ENCODE measurements around the gene ITGB7. TPM values are rescaled to one million over a fixed set of nuclear protein-coding genes. Genes with fewer than 3 reads are reported as not detected.

ITGB7 gene
- polyA plus RNA-seq, 1 of the 3 experiments (the other 2 are of a cell fraction), result 0.25 TPM

DNA sequence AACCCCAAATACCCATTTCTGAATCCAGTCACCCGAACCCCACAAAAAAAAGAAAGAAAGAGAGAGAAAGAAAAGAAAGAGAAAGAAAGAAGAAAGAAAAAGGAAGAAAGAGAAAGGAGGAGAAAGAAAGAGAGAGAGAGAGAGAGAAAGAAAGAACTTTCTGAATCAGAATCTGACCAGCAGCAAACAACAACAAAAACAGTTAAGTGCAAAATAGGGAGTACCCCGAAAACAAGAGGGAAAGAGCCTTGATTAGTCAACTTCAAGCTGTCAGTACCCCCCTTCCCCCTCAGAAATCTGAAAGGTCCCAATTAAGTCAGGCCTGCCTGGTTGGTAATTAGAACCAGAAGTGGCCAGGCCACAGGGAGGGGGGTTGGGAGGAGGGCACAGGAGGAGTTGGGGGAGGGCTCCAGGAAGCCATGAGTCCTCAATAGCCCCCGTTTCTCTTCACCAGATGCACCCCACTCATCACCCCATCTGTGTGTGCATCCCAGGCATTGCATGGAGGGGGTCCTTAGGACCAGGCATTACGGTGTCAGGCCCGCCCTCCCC lies 15.2 kb upstream of the ITGB7 start:
- Histone ChIP-seq H2AFZ (ENCODE audit: low read depth) (no peak overlapping the region), H3K4me3 (ENCODE audit: low read depth in 2 of 2, low read length in 1 of 2) (peak overlapping the region; percentile 54 to 70), H3K9me3 (no peaks in the 10 kb centered on the region), H3K79me2 (ENCODE audit: insufficient read depth) (peaks cover 27% of the 10 kb centered on the region), H3F3A (replicated peaks; ENCODE audit: insufficient read depth) (peaks cover 34% of the 10 kb centered on the region), H3K9me2 (no peaks in the 10 kb centered on the region), H3K9ac (peak overlapping the region; percentile 86; the same call in 1 of the 2 replicates), H3K4me1 (ENCODE audit: control insufficient read depth in 1 of 2, insufficient read depth in 2 of 2, low read depth in 1 of 2, low read length in 1 of 2) (peaks cover 55 to 60% of the 10 kb centered on the region in 2 experiments), H4K20me1 (ENCODE audit: insufficient read depth) (peaks cover 5% of the 10 kb centered on the region; the same call in 1 of the 2 replicates), H3K36me3 (replicated peaks in 1 of 2; ENCODE audit: control insufficient read depth in 1 of 2, insufficient read depth in 2 of 2, low read length in 1 of 2) (peaks cover 0 to 2% of the 10 kb centered on the region in 2 experiments), H3K4me2 (peak overlapping the region; percentile 80), H3K27me3 (ENCODE audit: insufficient read depth) (no peaks in the 10 kb centered on the region), H3K27ac (ENCODE audit: low read depth in 2 of 2, low read length in 1 of 2) (peak overlapping the region; percentile 99)
- ChIA-PET CTCF (interaction anchor here (1.0 to 6.5 kb wide), 5 partner anchors 9 to 99 kb away, joined by 3 to 39 read pairs (median 4); partner anchors contain the start of genes AAAS and RARG), POLR2A (interaction anchor here (0.7 to 1.9 kb wide), 2 partner anchors 32 to 45 kb away, joined by 3 to 6 read pairs; partner anchors contain the start of gene ESPL1)
- TF ChIP-seq, protein P1, sequence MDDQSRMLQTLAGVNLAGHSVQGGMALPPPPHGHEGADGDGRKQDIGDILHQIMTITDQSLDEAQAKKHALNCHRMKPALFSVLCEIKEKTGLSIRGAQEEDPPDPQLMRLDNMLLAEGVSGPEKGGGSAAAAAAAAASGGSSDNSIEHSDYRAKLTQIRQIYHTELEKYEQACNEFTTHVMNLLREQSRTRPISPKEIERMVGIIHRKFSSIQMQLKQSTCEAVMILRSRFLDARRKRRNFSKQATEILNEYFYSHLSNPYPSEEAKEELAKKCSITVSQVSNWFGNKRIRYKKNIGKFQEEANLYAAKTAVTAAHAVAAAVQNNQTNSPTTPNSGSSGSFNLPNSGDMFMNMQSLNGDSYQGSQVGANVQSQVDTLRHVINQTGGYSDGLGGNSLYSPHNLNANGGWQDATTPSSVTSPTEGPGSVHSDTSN (IDR thresholded peaks at IDR 0.05), result peak; percentile 31; the same call in 1 of the 2 replicates
- TF ChIP-seq RAD21 (IDR thresholded peaks at IDR 0.05; ENCODE audit: low read length) (no peak), YY1 (IDR thresholded peaks at IDR 0.05; ENCODE audit: low read depth) (no peak), RCOR1 (IDR thresholded peaks at IDR 0.05; ENCODE audit: low read length) (peak; percentile 53; the same call in 1 of the 2 replicates), POLR2AphosphoS5 (IDR thresholded peaks at IDR 0.05; ENCODE audit: low read depth, low read length) (peak; percentile 78; the same call in 1 of the 2 replicates), ELF1 (IDR thresholded peaks at IDR 0.05) (no peak), EP300 (IDR thresholded peaks at IDR 0.05; ENCODE audit: borderline replicate concordance in 1 of 2, low read depth in 1 of 2, low read length in 1 of 2) (peak; percentile 56 to 78; a peak in 3 of 4 replicates), CHD2 (IDR thresholded peaks at IDR 0.05; ENCODE audit: low read length, partially characterized antibody) (peak; percentile 88), RXRA (IDR thresholded peaks at IDR 0.05; ENCODE audit: borderline replicate concordance, low read depth) (no peak), TCF12 (IDR thresholded peaks at IDR 0.05) (peak; percentile 94), FOXM1 (IDR thresholded peaks at IDR 0.05; ENCODE audit: low read depth) (no peak), MXI1 (IDR thresholded peaks at IDR 0.05; ENCODE audit: low read depth, low read length) (peak; percentile 41; the same call in 1 of the 2 replicates)
- peak; percentile 79 for DNase-seq
- whole genome bisulfite sequencing (ENCODE audit: low lambda C conversion rate), result 20% methylated on average over 5 of the region's 5 CpGs

DNA sequence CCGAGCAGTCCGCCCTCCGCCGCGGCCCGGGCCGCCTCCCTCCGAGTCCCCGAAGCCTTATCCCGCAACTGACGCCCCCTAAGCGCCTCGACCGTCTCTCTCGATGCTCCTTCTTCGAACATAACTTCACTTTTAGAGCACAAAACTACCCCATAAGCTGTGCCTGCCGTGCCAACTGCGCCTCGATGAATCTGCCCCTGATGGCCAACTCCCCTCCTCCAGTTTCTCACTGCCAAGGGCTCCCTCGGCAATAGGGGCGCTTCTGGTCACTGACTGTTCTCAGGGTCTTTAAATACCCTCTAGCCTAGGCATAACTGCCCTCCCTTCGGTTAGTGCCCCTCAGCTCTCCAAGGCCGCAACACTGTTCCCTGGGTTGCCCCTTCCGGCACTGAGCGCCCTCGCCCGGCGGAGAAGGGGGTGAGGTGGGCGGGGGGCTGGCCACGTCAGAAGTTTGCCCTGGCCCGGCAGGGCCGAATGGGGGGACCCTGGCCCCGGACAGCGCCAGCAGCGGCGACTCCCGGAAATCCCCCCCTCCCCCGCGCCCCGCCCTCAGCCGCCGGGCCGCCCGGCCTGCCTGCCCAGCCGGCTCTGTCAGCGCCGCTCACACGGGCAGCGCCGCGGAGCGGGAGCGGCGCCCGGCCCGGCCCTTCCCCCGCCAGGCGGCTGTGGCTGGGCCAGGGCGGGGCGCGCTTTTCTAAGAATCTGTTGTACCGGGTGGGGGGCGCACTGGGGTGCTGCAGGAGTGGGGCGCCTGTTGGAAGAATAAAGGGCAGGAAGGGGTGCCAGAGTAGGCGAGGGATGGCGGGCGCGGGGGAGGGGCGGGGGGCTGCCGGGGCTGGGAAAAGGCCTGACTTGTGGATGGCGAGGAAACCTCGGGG lies 14.4 kb upstream of the ITGB7 start:
- WGBS (ENCODE audit: low lambda C conversion rate), result 4% methylated on average over 17 of the region's 72 CpGs
- TF ChIP-seq RAD21 (IDR thresholded peaks at IDR 0.05; ENCODE audit: low read length) (0 out of 2 replicates have a peak, but pooled peaks have one; percentile 10), ELF1 (IDR thresholded peaks at IDR 0.05) (peak; percentile 27), TEAD4 (IDR thresholded peaks at IDR 0.05; ENCODE audit: borderline replicate concordance, insufficient read depth) (peak; percentile 26; the same call in 1 of the 2 replicates), EP300 (IDR thresholded peaks at IDR 0.05; ENCODE audit: borderline replicate concordance in 1 of 2, low read depth in 1 of 2, low read length in 1 of 2) (no peak), POLR2AphosphoS5 (IDR thresholded peaks at IDR 0.05; ENCODE audit: low read depth, low read length) (peak; percentile 20), TAF1 (IDR thresholded peaks at IDR 0.05; ENCODE audit: borderline replicate concordance, low read depth, low read length) (peak; percentile 51), SMC3 (IDR thresholded peaks at IDR 0.05; ENCODE audit: low read depth, low read length) (no peak), FOXJ3 (CRISPR knock-in tag; IDR thresholded peaks at IDR 0.05) (no peak), RXRA (IDR thresholded peaks at IDR 0.05; ENCODE audit: borderline replicate concordance, low read depth) (0 out of 2 replicates have a peak, but pooled peaks have one; percentile 18), SIN3A (IDR thresholded peaks at IDR 0.05; ENCODE audit: borderline replicate concordance, low read depth, low read length) (0 out of 2 replicates have a peak, but pooled peaks have one; percentile 21), YY1 (IDR thresholded peaks at IDR 0.05; ENCODE audit: low read depth) (no peak), FOXM1 (IDR thresholded peaks at IDR 0.05; ENCODE audit: low read depth) (peak; percentile 38; the same call in 1 of the 2 replicates), CHD2 (IDR thresholded peaks at IDR 0.05; ENCODE audit: low read length, partially characterized antibody) (peak; percentile 11), GABPA (IDR thresholded peaks at IDR 0.05; ENCODE audit: low read depth) (peak; percentile 52; the same call in 1 of the 2 replicates), FOSL2 (IDR thresholded peaks at IDR 0.05; ENCODE audit: borderline replicate concordance, low read depth) (no peak)
- TF ChIP-seq, protein P2, sequence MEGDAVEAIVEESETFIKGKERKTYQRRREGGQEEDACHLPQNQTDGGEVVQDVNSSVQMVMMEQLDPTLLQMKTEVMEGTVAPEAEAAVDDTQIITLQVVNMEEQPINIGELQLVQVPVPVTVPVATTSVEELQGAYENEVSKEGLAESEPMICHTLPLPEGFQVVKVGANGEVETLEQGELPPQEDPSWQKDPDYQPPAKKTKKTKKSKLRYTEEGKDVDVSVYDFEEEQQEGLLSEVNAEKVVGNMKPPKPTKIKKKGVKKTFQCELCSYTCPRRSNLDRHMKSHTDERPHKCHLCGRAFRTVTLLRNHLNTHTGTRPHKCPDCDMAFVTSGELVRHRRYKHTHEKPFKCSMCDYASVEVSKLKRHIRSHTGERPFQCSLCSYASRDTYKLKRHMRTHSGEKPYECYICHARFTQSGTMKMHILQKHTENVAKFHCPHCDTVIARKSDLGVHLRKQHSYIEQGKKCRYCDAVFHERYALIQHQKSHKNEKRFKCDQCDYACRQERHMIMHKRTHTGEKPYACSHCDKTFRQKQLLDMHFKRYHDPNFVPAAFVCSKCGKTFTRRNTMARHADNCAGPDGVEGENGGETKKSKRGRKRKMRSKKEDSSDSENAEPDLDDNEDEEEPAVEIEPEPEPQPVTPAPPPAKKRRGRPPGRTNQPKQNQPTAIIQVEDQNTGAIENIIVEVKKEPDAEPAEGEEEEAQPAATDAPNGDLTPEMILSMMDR (IDR thresholded peaks at IDR 0.05), result peak; percentile 42
- peak overlapping the region; percentile 86 for H3K9ac ChIP-seq

More for the DNA sequence above, 14.4 kb upstream of the ITGB7 start:
- peak; percentile 89 for DNase-seq
- Histone ChIP-seq H3K4me3 (ENCODE audit: low read depth in 2 of 2, low read length in 1 of 2) (peak overlapping the region; percentile 54 to 70), H3K4me1 (ENCODE audit: control insufficient read depth in 1 of 2, insufficient read depth in 2 of 2, low read depth in 1 of 2, low read length in 1 of 2) (peaks cover 55 to 60% of the 10 kb centered on the region in 2 experiments), H3K27me3 (ENCODE audit: insufficient read depth) (no peaks in the 10 kb centered on the region), H3F3A (replicated peaks; ENCODE audit: insufficient read depth) (peaks cover 32% of the 10 kb centered on the region), H3K9me3 (no peaks in the 10 kb centered on the region), H3K4me2 (peak overlapping the region; percentile 80), H3K79me2 (ENCODE audit: insufficient read depth) (peaks cover 35% of the 10 kb centered on the region), H4K20me1 (ENCODE audit: insufficient read depth) (peaks cover 5% of the 10 kb centered on the region; the same call in 1 of the 2 replicates), H3K9me2 (no peaks in the 10 kb centered on the region), H3K27ac (ENCODE audit: low read depth in 2 of 2, low read length in 1 of 2) (peak overlapping the region; percentile 99), H3K36me3 (replicated peaks in 1 of 2; ENCODE audit: control insufficient read depth in 1 of 2, insufficient read depth in 2 of 2, low read length in 1 of 2) (no peaks in the 10 kb centered on the region), H2AFZ (ENCODE audit: low read depth) (peak overlapping the region; percentile 81; the same call in 1 of the 2 replicates)
- ChIA-PET CTCF (interaction anchor here (0.7 to 14.8 kb wide), 12 partner anchors 8 to 156 kb away, joined by 3 to 363 read pairs (median 3); partner anchors contain the start of genes AAAS, ESPL1, MYG1 and PFDN5), POLR2A (interaction anchor here (1.9 kb wide), 1 partner anchor 46 kb away, joined by 6 read pairs; the partner anchor contains the start of gene ESPL1)
